ENCODE measurements around the gene FREM2. TPM values are rescaled to one million over a fixed set of nuclear protein-coding genes. Genes with fewer than 3 reads are reported as not detected.

The FREM2 gene
- polyA plus RNA-seq, 2 of the 4 experiments (the other 2 are of a cell fraction), result not detected

DNA sequence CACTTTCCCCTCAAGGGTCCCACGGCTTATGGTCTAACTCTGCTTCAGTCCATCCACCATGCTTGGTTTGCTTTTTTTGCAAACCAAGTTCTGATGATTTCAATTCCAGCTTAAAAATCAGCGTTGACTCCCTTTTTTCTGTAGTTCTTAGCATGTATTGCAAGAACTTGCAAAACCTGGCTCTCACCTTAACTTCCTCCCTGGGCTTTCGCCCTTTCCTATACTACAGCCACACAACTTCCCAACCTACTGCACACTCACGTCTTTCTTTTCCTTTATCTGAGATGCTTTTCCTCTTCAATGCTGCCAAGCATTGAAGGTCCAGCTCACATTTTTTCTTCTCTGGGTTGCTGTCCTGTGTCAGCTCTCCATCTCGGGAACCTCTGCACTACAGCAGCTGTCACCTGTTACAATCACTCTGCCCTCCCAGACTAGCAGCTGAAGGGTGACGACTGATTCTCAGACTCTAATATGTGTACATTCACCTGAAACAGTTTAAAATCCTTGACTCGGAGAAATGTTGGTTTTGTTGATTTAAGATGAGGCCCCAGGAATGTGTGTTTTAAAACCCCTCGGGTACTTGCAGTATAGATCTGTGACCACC lies 143.7 kb downstream of the FREM2 start:
- no peak for ATAC-seq
- 10% methylated on average over 8 of the region's 8 CpGs for WGBS (ENCODE audit: missing lambda C conversion rate)

DNA sequence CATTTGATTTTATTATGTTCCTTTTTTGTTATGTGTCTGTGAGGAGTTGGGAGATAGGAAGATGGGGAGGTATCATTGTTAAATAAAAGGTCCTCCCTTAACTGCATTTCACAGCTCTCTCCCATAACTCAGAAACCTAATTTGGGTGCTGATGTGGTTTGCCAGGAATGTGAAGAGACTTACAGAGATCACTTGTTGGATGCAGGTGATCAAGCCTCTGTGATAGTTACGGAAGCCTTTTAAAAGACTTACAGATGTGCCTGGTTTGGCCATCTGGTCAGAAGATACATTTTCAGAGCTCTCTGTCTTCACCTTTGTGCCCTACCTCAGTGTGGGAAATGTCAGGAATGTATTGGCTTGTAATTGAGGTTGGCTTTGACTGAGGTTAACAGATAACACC lies 157.7 kb downstream of the FREM2 start:
- ChIA-PET CTCF (no interaction called here), POLR2A (no interaction called here)
- no peak for TF ChIP-seq ESRRA (IDR thresholded peaks at IDR 0.05; ENCODE audit: borderline replicate concordance, low read length)
- no peak for TF ChIP-seq TP53 (CRISPR knock-in tag; IDR thresholded peaks at IDR 0.05)
- TF ChIP-seq HEYL (CRISPR knock-in tag; IDR thresholded peaks at IDR 0.05), result no peak
- no peak for TF ChIP-seq ZNF302 (CRISPR knock-in tag; IDR thresholded peaks at IDR 0.05)
- TF ChIP-seq RCOR1 (IDR thresholded peaks at IDR 0.05; ENCODE audit: low read depth, low read length), result no peak
- TF ChIP-seq CEBPB (IDR thresholded peaks at IDR 0.05), result no peak
- TF ChIP-seq ZC3H11A (IDR thresholded peaks at IDR 0.05), result no peak
- TF ChIP-seq KDM1A (IDR thresholded peaks at IDR 0.05; ENCODE audit: low read depth), result no peak
- no peak for TF ChIP-seq FOXS1 (CRISPR knock-in tag; IDR thresholded peaks at IDR 0.05)
- TF ChIP-seq CHD2 (IDR thresholded peaks at IDR 0.05; ENCODE audit: low read length, partially characterized antibody), result no peak
- no peak for TF ChIP-seq EHMT2 (IDR thresholded peaks at IDR 0.05; ENCODE audit: low read depth)
- TF ChIP-seq NR3C1 (IDR thresholded peaks at IDR 0.05), result no peak
- no peak for TF ChIP-seq RNF2 (IDR thresholded peaks at IDR 0.05; ENCODE audit: borderline replicate concordance, low read depth)
- no peak for TF ChIP-seq MAFK (IDR thresholded peaks at IDR 0.05; ENCODE audit: partially characterized antibody)
- Histone ChIP-seq H3K4me1 (no peaks in the 10 kb centered on the region), H3K4me3 (no peak overlapping the region), H3K9me3 (no peaks in the 10 kb centered on the region), H3K4me2 (no peak overlapping the region), H3K27ac (no peak overlapping the region)
- ATAC-seq (no peak), FAIRE-seq (no peak), DNase-seq (ENCODE audit: low read depth in 1 of 2, low spot score in 1 of 2) (no peak)
- WGBS (ENCODE audit: missing lambda C conversion rate), result 30% methylated on average over 1 of the region's 1 CpG

More for the DNA sequence above, 143.7 kb downstream of the FREM2 start:
- DNase-seq (ENCODE audit: low read depth in 1 of 2, low spot score in 1 of 2), result no peak
- no peak overlapping the region for H3K4me3 ChIP-seq
- no peak for FAIRE-seq
- H3K4me1 ChIP-seq, result no peaks in the 10 kb centered on the region
- H3K9me3 ChIP-seq, result no peaks in the 10 kb centered on the region
- ChIA-PET CTCF (no interaction called here), POLR2A (no interaction called here)
- TF ChIP-seq CHD4 (IDR thresholded peaks at IDR 0.05; ENCODE audit: borderline replicate concordance) (no peak), FOXS1 (CRISPR knock-in tag; IDR thresholded peaks at IDR 0.05) (no peak), PHF8 (IDR thresholded peaks at IDR 0.05; ENCODE audit: borderline replicate concordance, low read depth) (no peak), MAZ (IDR thresholded peaks at IDR 0.05; ENCODE audit: borderline replicate concordance, low read depth, low read length) (no peak), SMC3 (IDR thresholded peaks at IDR 0.05) (no peak), FOSB (CRISPR knock-in tag; IDR thresholded peaks at IDR 0.05) (no peak), HOXA7 (CRISPR knock-in tag; IDR thresholded peaks at IDR 0.05) (no peak), MAX (IDR thresholded peaks at IDR 0.05) (no peak), HOXB5 (CRISPR knock-in tag; IDR thresholded peaks at IDR 0.05) (no peak), NR3C1 (IDR thresholded peaks at IDR 0.05) (no peak), TFCP2L1 (CRISPR knock-in tag; IDR thresholded peaks at IDR 0.05) (no peak), JUNB (IDR thresholded peaks at IDR 0.05) (no peak), RARB (CRISPR knock-in tag; IDR thresholded peaks at IDR 0.05) (no peak), ZFP36 (IDR thresholded peaks at IDR 0.05; ENCODE audit: borderline replicate concordance, partially characterized antibody) (no peak), MAFK (IDR thresholded peaks at IDR 0.05; ENCODE audit: partially characterized antibody) (no peak), ESRRA (IDR thresholded peaks at IDR 0.05; ENCODE audit: borderline replicate concordance, low read length) (no peak), RAD21 (conservative IDR thresholded peaks at IDR 0.05 in 1 of 2, IDR thresholded peaks at IDR 0.05 in 1 of 2) (no peak), HES2 (IDR thresholded peaks at IDR 0.05) (no peak)
- TF ChIP-seq, protein P1, sequence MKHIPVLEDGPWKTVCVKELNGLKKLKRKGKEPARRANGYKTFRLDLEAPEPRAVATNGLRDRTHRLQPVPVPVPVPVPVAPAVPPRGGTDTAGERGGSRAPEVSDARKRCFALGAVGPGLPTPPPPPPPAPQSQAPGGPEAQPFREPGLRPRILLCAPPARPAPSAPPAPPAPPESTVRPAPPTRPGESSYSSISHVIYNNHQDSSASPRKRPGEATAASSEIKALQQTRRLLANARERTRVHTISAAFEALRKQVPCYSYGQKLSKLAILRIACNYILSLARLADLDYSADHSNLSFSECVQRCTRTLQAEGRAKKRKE (CRISPR knock-in tag; IDR thresholded peaks at IDR 0.05; ENCODE audit: low read depth), result no peak
- TF ChIP-seq, protein P2, sequence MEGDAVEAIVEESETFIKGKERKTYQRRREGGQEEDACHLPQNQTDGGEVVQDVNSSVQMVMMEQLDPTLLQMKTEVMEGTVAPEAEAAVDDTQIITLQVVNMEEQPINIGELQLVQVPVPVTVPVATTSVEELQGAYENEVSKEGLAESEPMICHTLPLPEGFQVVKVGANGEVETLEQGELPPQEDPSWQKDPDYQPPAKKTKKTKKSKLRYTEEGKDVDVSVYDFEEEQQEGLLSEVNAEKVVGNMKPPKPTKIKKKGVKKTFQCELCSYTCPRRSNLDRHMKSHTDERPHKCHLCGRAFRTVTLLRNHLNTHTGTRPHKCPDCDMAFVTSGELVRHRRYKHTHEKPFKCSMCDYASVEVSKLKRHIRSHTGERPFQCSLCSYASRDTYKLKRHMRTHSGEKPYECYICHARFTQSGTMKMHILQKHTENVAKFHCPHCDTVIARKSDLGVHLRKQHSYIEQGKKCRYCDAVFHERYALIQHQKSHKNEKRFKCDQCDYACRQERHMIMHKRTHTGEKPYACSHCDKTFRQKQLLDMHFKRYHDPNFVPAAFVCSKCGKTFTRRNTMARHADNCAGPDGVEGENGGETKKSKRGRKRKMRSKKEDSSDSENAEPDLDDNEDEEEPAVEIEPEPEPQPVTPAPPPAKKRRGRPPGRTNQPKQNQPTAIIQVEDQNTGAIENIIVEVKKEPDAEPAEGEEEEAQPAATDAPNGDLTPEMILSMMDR (IDR thresholded peaks at IDR 0.05), result no peak
- H3K27ac ChIP-seq, result no peak overlapping the region
- no peak overlapping the region for H3K4me2 ChIP-seq
